GM19099 (cell line): ENCODE measurements around the gene PLTP.

ENCODE experiments used
- POLR2A ChIP-seq: IDR thresholded peaks from 3 replicates; pipeline ENCODE4 v1.6.1; 2011; ENCODE audit warnings: low read depth; ENCODE audit not compliant: insufficient read length; ENCODE audit errors: extremely low read depth

PLTP gene

DNA sequence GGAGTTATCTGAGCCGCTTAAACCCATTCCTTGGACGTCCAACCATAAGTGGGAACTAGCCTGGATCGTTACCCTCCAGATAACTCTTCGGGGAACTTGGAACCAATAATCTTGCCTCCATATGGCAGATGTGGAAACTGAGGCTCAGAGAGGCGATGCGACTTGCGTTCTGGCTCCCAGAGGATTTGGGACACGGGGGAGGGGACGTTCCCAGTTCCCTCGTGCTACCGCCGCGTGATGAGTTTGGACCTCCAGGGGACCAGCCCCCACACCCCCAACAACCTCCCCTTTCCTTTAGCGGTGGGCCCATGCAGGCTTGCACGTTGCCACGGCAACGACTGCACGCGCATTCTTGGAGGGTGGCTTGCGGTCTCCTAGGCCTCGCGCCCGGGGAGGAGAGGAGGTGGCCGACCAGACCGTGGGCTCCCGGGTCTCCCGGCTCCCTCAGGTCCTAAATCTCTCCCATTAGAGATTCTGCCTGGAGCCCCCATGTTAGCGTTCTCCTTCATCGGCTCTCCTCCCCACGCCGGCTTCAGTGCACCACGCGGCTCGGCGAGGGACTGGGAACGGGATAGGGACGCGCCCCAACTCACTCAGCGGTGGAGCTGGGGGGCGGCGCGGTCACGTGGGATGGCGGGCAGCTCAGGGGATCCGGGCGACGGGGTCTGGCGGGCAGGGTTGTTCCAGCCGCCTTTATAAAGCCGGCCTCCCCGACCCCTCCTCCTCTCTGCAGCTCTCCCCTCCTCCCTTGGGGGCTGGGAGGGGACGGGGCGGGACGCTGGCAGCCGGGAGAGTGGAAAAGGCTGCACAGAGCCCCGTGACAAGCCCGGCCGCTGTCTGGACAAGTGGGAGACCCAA is at the start of gene PLTP:
TSS of gene PLTP (minus strand) at position 670 of the 858 bp plus-strand sequence. CDS start 703 bp downstream, outside the sequence.
- TF ChIP-seq POLR2A: no peak

DNA sequence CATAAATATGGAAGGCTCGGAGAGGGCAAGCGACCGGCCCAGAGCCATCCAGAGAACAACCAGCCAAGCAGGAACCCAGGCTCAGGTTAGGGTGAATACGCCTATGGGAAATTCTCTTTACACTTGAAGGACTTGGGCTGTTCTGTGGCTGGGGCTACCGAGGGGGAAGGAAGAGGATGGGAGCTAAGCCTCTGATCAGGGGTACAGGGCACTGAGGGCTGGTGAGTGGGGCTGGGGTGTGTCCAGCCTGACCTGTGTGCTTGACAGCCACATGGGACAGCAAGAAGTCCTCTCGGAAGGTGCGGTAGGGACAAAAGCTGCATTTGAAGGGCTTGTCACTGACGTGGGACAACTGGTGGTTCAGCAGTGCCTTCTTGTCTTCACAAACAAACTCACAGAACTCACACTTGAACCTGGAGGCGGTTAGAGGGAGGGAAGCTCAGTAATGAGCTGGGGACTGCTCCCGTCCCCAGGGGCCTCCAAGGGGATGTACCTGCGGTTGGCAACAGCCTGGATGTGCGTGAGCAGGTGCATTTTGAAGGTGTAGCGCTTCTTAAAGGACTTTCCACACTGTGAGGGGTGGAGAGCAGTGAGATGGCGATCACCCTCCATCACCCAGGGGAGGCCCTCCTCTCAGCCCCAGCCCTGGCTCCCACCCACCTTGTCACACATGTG is 48.1 kb upstream of the PLTP start:
- TF ChIP-seq POLR2A: no peak

DNA sequence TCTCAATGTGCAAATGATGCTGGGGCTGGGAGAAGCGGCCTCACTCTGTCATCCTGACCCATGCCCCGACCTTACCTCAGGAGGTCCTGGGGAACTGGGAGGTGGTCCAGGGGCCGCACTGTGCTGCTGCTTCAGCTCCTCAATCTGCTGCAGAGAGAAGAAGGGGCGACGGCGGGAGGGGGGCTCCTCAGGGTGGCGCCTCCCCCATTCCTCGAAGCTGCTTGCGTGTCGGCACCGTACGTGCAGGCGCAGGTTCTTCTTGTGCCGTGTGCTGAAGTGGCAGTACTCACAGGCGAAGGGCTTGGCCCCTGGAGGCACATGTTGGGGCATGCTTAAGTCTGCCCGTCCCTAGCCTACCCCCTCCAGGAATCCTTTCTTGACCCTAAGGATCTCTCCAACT is 47.2 kb upstream of the PLTP start:
- TF ChIP-seq POLR2A: no peak

DNA sequence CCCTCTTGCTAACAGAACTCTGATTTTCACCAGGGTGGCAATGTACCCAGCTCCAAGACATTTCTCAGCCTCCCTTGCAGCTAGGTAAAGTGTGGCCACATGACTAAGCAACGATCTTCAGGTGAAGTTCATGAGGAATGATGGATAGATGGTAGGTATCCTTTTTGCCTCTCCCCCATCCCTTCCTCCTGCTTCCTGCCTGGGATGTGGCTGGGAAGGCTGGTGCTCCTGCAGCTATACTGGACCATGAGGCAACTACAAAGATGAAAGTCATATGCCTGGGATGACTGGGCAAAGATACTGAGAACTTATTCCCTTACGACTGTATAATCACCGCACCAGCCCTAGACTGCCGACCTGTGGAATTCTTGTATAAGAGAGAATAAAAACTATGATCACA is 46.6 kb upstream of the PLTP start:
- no peak for TF ChIP-seq POLR2A

DNA sequence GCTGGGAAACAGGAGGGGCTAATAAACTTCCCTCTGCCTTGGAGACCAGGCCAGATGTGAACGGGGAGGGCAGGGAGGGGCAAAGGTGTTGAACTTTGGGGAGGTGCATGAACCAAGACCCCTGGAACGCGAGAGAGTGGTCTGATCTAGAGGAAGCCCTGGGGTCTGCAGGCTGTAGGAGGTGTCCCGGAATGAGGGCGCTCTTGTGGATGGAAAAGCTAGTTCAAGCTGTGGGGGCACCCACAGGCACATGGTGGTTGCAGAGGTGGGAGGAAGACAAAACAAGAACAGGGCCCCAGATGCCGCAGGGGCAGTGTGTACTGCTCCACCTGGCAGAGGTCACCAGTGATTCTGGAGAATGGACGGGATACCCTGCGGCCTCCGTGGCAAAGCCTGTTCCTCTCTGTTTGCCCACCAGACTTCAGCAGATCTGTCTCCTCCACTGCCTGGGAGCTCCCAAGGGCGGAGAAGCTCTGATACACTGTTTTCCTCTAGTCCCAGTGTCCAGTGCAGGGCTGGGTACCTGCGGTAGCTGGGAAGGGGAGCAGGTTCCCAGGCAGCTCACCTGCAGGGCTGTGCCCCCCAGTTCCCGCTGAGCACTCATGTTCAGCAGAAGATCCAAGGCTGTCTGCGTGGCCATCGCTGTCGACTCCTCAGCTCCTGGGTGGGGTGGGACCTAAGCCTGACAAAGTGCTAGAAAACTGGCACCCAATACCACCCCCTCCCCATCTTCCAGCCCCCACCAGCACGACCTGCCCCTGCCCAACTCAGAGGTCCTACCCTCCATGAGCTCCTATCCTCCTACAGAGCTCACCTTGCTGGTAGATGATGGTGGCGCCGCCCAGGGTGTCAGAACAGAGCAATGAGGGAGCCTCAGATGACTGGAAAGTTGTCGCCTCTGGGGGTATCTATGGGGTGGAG is 45.3 kb upstream of the PLTP start:
- no peak for TF ChIP-seq POLR2A

DNA sequence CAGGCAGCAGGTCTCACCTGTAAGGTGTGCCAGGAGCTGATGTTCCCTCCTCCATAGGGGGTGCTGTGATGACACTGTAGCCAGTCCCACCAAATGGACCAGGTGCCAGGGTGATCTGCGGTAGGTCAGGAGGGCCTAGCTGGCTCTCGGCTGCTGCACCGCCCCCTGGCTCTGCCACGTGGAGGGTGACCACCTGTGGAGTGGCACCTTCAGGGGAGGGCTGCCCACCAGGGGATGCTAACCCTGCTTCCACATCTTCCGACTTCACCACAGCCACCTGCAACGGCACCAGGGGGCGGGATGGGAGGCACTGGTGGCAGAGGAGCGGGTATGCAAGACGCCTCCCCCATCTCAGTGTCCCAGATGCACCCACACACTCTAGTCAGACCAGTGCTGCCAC is 41.7 kb upstream of the PLTP start:
- TF ChIP-seq POLR2A: no peak

- TF ChIP-seq POLR2A: no peak
Measured at GRCh38 chr20:45952861-45953260, 40.9 kb upstream of the PLTP start.

- TF ChIP-seq POLR2A: no peak
Measured at GRCh38 chr20:45951925-45952834, 40.2 kb upstream of the PLTP start.

DNA sequence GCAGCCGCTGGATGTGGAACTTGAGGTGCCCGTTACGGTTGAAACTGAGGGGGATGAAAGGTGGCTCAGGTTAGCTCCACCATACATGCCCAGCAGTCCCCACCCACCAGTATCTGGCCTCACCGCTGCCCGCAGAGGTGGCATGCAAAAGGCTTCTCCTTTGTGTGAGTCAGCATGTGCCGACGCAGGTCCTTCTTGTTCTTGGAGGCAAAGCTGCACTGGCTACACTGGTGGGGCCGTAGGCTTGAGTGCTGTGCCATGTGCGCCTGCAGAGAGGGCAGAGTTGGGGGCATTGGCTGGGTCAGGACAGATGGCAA is 38.3 kb upstream of the PLTP start:
- no peak for TF ChIP-seq POLR2A

DNA sequence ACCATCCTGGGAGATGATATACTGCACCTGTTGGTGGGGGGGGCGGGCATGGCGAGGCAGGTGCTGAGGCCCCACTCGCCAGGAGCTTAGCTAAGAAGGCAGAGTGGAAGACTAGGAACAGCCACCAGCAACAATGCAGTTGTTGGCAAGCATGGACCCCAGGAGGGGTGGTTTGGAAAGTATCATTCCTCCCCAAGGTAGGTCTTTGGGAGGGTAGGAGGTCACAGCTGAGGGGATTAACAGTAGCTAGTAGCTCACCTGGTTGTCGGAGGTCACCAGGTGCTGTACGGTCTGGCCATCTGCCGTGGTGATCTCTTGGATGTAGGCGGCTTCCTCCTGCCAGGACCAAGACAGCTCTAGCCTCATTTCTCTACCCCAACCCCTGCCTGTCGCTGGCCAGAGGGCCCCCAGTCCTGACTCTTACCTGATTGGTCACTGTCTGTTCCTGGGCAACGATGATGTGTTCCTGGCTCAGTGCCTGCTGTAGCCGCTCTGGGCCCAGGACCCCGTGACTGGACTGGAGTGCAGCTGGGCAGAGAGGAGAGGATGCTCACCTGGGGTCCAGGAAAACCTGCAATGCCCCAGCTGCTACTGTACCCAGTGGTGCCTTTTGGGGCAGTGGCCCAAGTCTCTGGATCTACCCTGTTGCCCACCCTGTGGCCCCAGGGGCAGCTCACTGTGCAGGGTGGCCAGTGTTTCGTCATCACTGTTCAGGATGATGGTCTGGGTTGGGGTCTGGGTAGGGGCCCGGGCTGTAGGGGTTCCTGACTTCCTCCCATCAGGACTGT is 37.8 kb upstream of the PLTP start:
- no peak for TF ChIP-seq POLR2A

DNA sequence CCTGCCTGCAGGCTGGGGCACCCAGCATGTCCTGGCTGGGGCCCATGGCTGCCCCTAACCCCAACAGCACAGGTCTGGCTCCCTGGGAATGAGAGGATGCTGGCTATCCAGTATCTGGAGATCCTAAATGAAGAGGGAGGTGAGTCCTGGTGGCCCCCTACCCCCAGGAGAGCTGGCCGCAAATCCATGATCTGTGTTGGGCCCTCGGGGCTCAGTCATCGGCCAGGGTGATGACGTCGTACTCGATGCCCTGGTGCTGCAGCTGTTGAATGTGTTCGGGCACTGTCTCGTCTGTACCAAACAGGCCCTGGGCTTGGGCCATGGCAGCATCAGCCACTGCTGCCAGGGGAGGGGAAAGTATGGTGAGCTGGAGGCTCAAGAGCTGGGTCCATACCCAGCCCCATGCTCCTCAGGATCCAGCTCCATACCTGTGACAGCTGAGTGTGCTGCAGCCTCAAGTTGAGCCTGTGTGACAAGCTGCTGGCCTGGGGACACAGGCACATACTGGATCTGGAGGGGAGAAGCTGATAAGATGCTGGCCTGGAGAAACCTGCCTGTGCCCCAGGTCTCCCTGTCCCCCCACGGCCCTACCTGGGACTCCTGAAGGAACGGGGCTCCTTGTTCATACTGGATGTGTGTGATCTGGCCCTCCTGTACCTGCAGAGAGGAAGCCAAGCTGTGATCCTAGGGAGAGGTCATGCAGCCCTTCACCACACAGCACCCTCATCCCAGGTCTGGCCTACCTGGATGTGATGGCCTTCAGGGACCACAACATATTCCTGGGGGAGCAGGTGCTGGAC is 37.0 kb upstream of the PLTP start:
- peak; percentile 16 for TF ChIP-seq POLR2A

- no peak for TF ChIP-seq POLR2A
Measured at GRCh38 chr20:45948261-45948733, 36.3 kb upstream of the PLTP start.
